ENCODE data around the gene DUXA. TPM values are rescaled to one million over a fixed set of nuclear protein-coding genes. Genes with fewer than 3 reads are reported as not detected.
"Not testable (repeated sequence)": the region's sequence is repeated elsewhere in the genome, so short reads cannot be mapped to it uniquely, and the experiment has no call there.

Gene DUXA
- total RNA-seq, 2 donors from 2014 or later: not detected

GRCh38 chr19:57118848-57119247, 48.4 kb downstream of the DUXA start:
- Histone ChIP-seq H3K9ac (ENCODE audit: low read depth in 2 of 2, low read length in 2 of 2) (no peak overlapping the region), H3K36me3 (no peaks in the 10 kb centered on the region), H3K27ac (no peak overlapping the region), H3K4me1 (no peaks in the 10 kb centered on the region), H3K9me3 (no peaks in the 10 kb centered on the region), H3K27me3 (no peaks in the 10 kb centered on the region), H3K4me3 (no peak overlapping the region)
- TF ChIP-seq, protein P1, sequence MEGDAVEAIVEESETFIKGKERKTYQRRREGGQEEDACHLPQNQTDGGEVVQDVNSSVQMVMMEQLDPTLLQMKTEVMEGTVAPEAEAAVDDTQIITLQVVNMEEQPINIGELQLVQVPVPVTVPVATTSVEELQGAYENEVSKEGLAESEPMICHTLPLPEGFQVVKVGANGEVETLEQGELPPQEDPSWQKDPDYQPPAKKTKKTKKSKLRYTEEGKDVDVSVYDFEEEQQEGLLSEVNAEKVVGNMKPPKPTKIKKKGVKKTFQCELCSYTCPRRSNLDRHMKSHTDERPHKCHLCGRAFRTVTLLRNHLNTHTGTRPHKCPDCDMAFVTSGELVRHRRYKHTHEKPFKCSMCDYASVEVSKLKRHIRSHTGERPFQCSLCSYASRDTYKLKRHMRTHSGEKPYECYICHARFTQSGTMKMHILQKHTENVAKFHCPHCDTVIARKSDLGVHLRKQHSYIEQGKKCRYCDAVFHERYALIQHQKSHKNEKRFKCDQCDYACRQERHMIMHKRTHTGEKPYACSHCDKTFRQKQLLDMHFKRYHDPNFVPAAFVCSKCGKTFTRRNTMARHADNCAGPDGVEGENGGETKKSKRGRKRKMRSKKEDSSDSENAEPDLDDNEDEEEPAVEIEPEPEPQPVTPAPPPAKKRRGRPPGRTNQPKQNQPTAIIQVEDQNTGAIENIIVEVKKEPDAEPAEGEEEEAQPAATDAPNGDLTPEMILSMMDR (IDR thresholded peaks at IDR 0.05): no peak
- intact Hi-C loops (cut with DNase I): no loop called here
- DNase-seq: no peak

- H3K4me1 ChIP-seq; H3K36me3 ChIP-seq; H3K27ac ChIP-seq; H3K27me3 ChIP-seq; DNase-seq; intact Hi-C loops (cut with DNase I); H3K9ac ChIP-seq (ENCODE audit: low read depth in 2 of 2, low read length in 2 of 2); H3K4me3 ChIP-seq: not testable (repeated sequence)
- peaks cover 11% of the 10 kb centered on the region for H3K9me3 ChIP-seq
Observed at GRCh38 chr19:57113501-57113900, 53.8 kb downstream of the DUXA start.

GRCh38 chr19:57111329-57111644, 56.0 kb downstream of the DUXA start:
- DNase-seq: no peak
- Histone ChIP-seq H3K36me3 (no peaks in the 10 kb centered on the region), H3K4me3 (no peak overlapping the region), H3K27ac (no peak overlapping the region), H3K9ac (ENCODE audit: low read depth in 2 of 2, low read length in 2 of 2) (no peak overlapping the region), H3K4me1 (no peaks in the 10 kb centered on the region), H3K27me3 (peaks cover 5% of the 10 kb centered on the region), H3K9me3 (peaks cover 11% of the 10 kb centered on the region)
- intact Hi-C loops (cut with DNase I): no loop called here
- TF ChIP-seq, protein P1 (IDR thresholded peaks at IDR 0.05): no peak

GRCh38 chr19:57110592-57111328, 56.5 kb downstream of the DUXA start:
- H3K4me3 ChIP-seq: no peak overlapping the region
- intact Hi-C loops (cut with DNase I): no loop called here
- no peak overlapping the region for H3K9ac ChIP-seq (ENCODE audit: low read depth in 2 of 2, low read length in 2 of 2)
- no peaks in the 10 kb centered on the region for H3K36me3 ChIP-seq
- peaks cover 11% of the 10 kb centered on the region for H3K9me3 ChIP-seq
- no peak overlapping the region for H3K27ac ChIP-seq
- no peaks in the 10 kb centered on the region for H3K4me1 ChIP-seq
- TF ChIP-seq, protein P1 (IDR thresholded peaks at IDR 0.05): no peak
- DNase-seq: no peak
- peaks cover 6% of the 10 kb centered on the region for H3K27me3 ChIP-seq

DNA sequence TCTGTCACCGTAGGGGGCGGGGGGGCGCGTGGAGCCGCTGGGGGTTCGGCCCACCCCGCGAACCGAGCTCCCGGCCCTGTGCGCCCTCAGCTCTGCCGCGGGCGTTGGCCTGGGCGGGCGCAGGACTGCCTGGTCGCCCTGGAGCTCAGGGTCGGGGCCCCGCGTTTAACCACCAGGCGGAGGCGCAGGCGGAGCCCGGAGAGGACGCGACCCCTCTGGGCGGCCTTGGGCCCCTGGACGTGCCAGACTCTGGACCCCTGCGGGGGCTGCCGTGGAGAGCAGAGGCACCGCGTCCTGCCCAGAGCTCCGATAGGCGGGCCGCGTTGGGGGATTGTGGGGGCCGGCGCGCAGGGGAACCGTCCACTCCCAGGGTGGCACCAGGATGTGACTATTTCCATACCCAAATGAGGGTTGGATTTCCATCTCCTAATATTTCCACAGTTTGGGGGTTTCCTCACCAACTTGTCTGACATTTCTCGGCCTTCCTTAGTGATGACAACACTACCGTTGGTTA, 60.5 kb downstream of the DUXA start:
- Histone ChIP-seq H3K4me1 (no peaks in the 10 kb centered on the region), H3K4me3 (no peak overlapping the region), H3K9ac (ENCODE audit: low read depth in 2 of 2, low read length in 2 of 2) (no peak overlapping the region), H3K9me3 (peaks cover 8% of the 10 kb centered on the region), H3K27me3 (peaks cover 6% of the 10 kb centered on the region), H3K27ac (no peak overlapping the region), H3K36me3 (no peaks in the 10 kb centered on the region)
- intact Hi-C loops (cut with DNase I): no loop called here
- DNase-seq: no peak
- TF ChIP-seq, protein P1 (IDR thresholded peaks at IDR 0.05): no peak

GRCh38 chr19:57105976-57106721, 61.1 kb downstream of the DUXA start:
- no peak for DNase-seq
- TF ChIP-seq, protein P1 (IDR thresholded peaks at IDR 0.05): no peak

More at GRCh38 chr19:57105976-57106721, 61.1 kb downstream of the DUXA start:
- no peak overlapping the region for H3K4me3 ChIP-seq
- H3K36me3 ChIP-seq: no peaks in the 10 kb centered on the region
- no peak overlapping the region for H3K27ac ChIP-seq
- intact Hi-C loops (cut with DNase I): no loop called here
- no peak overlapping the region for H3K9ac ChIP-seq (ENCODE audit: low read depth in 2 of 2, low read length in 2 of 2)
- peaks cover 2% of the 10 kb centered on the region for H3K9me3 ChIP-seq
- H3K4me1 ChIP-seq: no peaks in the 10 kb centered on the region
- peaks cover 6% of the 10 kb centered on the region for H3K27me3 ChIP-seq

Measured in colonic mucosa (tissue), 4 donors.